Adipose tissue (tissue), 3 donors: Measurements from ENCODE around the gene HNF1A. TPM values are rescaled to one million over a fixed set of nuclear protein-coding genes. Genes with fewer than 3 reads are reported as not detected.

Experiments
- H3K27ac ChIP-seq: one replicate; pipeline ENCODE4 v1.5.1; 2013; ENCODE audit warnings: low read depth, low read length
- WGBS, 3 donors: extraction: QIAGEN DNeasy Blood & Tissue Kit; methylation state at CpG; one replicate each; pipeline ENCODE4 v1.1.7; 2013; 5-methylcytosine and 5-hydroxymethylcytosine counted together
- polyA plus RNA-seq, 3 donors: library from polyadenylated mRNA; stranded (reverse); fragments of 200-250 nt; gene quantifications; one replicate each; pipeline ENCODE4 v1.2.3, GENCODE V29; 2013
- donor health status: healthy with polysubstance abuse.
- donor health status: Bipolar disorder and iron deficiency.
- donor health status: healthy.

The HNF1A gene
- polyA plus RNA-seq, 3 donors: 0.62 to 8.2 TPM; not detected in 1

DNA sequence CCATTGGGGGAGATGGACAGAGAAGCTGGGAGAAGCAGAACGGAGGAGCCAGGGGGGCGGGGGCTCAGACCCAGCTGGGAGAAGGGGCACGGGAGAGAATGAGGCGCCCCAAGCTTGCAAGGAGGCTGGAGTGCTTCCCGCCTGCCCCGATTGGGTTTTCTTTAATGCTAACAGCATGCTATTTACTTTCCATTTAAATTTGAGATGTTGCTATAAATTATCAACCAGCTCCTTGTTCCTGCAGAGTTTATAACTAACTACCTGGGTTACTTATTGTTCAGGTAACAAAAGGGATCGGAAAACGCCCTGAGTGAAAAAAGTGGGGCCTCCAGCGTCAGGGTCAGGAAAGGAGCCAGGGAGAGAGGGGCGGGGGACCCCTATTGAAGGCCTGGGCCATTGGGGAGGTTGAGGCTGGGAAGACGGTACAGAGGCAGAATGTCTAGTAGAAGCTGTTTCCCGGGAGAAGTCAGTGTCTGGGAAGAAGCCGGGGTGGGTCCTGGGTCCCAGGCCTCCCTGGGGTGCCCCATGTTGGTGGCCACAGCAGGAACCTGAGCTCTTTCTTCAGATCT, 2.5 kb downstream of the HNF1A start:
- no peak overlapping the region for H3K27ac ChIP-seq
- WGBS, 3 donors: 21 to 84% (median 70%) methylated on average over 12 to 13 of the region's 13 CpGs

DNA sequence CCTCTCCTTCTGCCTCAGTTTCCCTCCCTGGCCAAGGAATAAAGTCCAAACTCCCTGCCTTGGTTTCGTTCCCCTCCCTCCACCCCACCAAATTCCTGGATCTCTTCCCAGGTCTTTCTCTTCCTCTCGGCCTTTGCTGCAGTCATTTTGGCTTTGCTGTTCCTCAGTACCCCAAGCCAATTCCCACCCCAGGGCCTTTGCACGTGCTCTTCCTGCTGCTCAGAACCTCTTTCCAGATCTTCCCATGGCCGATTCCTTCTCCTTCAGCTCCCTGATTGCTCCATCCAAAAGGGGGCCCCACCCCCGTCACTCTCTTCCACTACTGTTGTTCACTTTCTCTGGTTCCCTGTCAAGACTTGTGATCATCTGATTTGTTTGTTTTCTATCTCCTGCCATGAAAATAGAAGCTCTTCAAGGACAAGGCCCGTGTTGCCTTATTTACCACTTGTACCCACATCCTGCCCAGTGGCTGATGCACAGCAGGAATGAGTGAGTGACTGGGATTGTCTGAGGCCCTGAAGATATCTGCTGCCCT, 3.1 kb downstream of the HNF1A start:
- no peak overlapping the region for H3K27ac ChIP-seq
- 24 to 78% (median 70%) methylated on average over 6 of the region's 6 CpGs for WGBS, 3 donors

DNA sequence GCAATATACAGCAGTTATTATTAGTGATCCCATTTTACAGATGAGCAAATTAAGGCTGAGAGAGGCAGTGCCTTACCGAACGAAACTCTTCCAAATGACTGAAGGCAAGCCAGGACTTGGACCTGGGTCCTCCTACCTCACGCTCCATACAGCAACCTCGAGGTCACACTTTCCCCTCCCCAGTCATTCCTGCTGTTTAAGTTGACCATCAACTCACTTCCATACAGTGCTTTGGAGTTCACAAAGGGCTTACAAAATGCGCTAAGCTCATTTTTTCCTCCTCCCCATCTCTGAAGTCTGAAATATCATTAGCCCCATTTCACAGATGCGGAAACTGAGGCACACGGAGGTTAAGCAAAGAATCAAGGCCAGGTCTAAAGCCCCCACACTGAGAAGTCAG, 4.3 kb downstream of the HNF1A start:
- 76 to 88% (median 82%) methylated on average over 7 of the region's 7 CpGs for WGBS, 3 donors
- no peak overlapping the region for H3K27ac ChIP-seq

GRCh38 chr12:120983759-120984158, 5.4 kb downstream of the HNF1A start:
- WGBS, 3 donors: 68 to 81% (median 78%) methylated on average over 4 of the region's 4 CpGs
- H3K27ac ChIP-seq: no peak overlapping the region

- H3K27ac ChIP-seq: no peak overlapping the region
- 40 to 90% (median 79%) methylated on average over 3 of the region's 3 CpGs for WGBS, 3 donors
Observed at GRCh38 chr12:120984351-120984898, 6.1 kb downstream of the HNF1A start.

DNA sequence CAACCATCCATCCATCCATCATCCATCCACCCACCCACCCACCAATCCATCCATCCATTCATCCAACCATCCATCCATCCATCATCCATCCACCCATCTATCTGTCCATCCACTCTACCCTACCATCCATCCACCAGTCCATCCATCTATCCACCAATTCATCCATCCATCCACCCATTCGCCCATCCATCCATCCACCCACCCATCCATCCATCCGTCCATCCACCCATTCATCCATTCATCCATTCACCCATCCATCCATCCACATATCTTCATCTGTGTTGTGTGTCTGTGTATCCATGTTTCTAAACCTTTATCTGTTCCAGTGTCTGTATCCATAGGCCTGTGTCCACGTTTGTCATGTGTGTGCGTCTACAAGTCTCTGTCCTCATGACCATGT, 9.9 kb downstream of the HNF1A start:
- WGBS, 3 donors: 89 to 91% (median 90%) methylated on average over 4 of the region's 4 CpGs
- no peak overlapping the region for H3K27ac ChIP-seq

GRCh38 chr12:120988658-120989057, 10.3 kb downstream of the HNF1A start:
- no peak overlapping the region for H3K27ac ChIP-seq
- WGBS, 3 donors: 89 to 94% (median 91%) methylated on average over 17 of the region's 17 CpGs

DNA sequence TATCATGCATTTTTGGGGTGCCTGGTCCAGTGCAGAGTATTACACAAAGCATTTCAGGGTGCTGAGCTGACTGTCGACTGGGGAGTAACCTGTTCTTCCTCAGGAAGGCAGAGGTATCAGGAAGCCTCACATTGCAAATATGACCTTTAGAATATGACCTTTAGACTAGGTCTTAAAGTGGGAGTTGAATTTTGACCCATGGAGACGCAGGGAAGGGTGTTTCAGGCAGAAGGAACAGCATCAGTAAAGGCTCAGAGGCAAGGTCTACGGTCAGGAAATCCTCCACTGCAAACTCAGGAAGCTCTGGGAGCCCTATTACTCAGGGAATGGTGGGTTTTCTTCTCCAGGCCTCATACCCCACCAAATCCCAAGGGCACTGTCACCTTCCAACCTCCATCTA, 11.3 kb downstream of the HNF1A start:
- H3K27ac ChIP-seq: no peak overlapping the region
- 83 to 91% (median 84%) methylated on average over 3 of the region's 3 CpGs for WGBS, 3 donors

- no peak overlapping the region for H3K27ac ChIP-seq
- 59 to 83% (median 67%) methylated on average over 2 of the region's 2 CpGs for WGBS, 3 donors
Observed at GRCh38 chr12:120990487-120991055, 12.2 kb downstream of the HNF1A start.

DNA sequence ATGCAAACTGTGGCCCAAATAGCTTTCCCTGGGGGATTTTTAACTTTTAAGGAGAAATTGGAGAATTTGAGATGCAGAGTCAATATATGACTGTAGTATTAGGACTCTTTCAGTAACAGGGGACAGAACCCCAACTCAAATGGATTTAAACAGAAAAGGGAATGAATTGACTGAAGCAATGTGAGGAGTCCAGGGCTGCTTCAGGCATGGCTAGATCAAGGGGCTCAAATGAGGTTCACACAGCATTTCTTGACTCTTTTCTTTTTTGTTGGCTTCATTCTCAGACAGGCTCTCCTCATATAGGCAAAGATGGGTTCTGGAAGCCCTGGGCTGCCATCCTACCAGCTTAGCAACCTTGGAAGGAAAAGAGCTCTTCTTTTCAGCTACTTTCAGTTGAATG, 13.6 kb downstream of the HNF1A start:
- no peak overlapping the region for H3K27ac ChIP-seq

GRCh38 chr12:120992989-120993388, 14.6 kb downstream of the HNF1A start:
- H3K27ac ChIP-seq: no peak overlapping the region
- 91 to 98% (median 97%) methylated on average over 1 of the region's 1 CpG for WGBS, 3 donors

- 85 to 92% (median 87%) methylated on average over 11 of the region's 11 CpGs for WGBS, 3 donors
- no peak overlapping the region for H3K27ac ChIP-seq
Observed at GRCh38 chr12:120993496-120993895, 15.2 kb downstream of the HNF1A start.

DNA sequence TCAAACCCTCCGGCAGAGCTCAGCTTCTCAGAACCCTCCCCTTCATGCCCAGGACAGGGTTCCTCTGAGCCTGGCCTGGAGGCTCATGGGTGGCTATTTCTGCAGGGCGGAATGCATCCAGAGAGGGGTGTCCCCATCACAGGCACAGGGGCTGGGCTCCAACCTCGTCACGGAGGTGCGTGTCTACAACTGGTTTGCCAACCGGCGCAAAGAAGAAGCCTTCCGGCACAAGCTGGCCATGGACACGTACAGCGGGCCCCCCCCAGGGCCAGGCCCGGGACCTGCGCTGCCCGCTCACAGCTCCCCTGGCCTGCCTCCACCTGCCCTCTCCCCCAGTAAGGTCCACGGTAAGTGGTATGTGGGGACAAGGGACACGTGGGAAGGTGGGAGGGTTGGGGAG, 15.7 kb downstream of the HNF1A start:
- 90 to 94% (median 93%) methylated on average over 13 to 15 of the region's 15 CpGs for WGBS, 3 donors

DNA sequence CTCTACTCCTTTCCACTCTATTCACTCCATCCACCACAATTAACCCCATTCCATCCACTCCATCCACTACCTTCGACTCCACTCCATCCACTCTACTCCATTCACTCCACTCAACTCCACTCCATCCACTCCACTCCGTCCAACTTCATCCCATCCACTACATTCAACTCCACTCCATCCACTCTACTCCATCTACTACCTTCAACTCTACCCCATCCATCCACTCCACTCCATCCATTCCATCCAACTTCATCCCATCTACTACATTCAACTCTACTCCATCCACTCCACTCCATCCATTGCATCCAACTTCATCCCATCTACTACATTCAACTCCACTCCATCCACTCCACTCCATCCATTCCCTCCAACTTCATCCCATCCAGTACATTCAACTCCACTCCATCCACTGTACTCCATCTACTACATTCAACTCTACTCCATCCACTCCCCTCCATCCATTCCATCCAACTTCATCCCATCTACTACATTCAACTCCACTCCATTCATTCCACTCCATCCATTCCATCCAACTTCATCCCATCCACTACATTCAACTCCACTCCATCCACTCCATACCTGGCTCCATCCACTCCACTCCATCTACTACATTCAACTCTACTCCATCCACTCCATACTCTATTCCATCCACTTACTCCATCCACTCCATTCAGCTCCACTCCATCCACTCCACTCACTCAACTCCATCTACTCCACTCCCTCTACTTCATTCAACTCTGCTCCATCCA, 16.4 kb downstream of the HNF1A start:
- H3K27ac ChIP-seq: no peak overlapping the region
- WGBS, 3 donors: 91 to 95% (median 91%) methylated on average over 2 of the region's 2 CpGs

More for the DNA sequence above, 15.7 kb downstream of the HNF1A start:
- H3K27ac ChIP-seq: no peak overlapping the region

GRCh38 chr12:120996133-120996746, 17.9 kb downstream of the HNF1A start:
- no peak overlapping the region for H3K27ac ChIP-seq
- 85 to 94% (median 87%) methylated on average over 10 to 11 of the region's 11 CpGs for WGBS, 3 donors

GRCh38 chr12:120997448-120997847, 19.1 kb downstream of the HNF1A start:
- H3K27ac ChIP-seq: no peak overlapping the region

DNA sequence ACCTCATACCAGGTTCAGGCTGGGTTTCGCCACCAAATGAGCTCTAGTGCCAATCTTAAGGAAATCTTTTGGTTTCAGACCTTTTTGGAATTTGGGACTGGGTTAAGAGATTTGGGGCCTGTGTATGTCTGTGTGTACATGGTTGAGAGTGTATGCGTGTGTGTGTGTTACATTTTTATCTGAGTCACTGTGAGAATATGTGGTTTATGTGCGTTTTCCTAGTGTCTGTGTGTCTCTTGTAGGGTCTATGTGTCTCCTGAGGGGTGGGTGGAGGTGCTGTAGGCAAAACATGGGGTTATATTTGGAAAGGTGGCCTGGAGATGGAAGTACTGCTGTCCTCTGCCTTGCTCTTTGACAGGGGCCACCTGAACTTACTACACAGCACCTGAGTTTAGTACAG, 20.1 kb downstream of the HNF1A start:
- no peak overlapping the region for H3K27ac ChIP-seq
- WGBS, 3 donors: 81 to 98% (median 83%) methylated on average over 3 of the region's 3 CpGs

More at GRCh38 chr12:120997448-120997847, 19.1 kb downstream of the HNF1A start:
- 74 to 89% (median 87%) methylated on average over 9 of the region's 9 CpGs for WGBS, 3 donors

GRCh38 chr12:120999191-121000120, 21.1 kb downstream of the HNF1A start:
- WGBS, 3 donors: 45 to 47% (median 46%) methylated on average over 20 to 23 of the region's 23 CpGs
- no peak overlapping the region for H3K27ac ChIP-seq
